Measurements from ENCODE around the gene LAMB3. TPM values are rescaled to one million over a fixed set of nuclear protein-coding genes. Genes with fewer than 3 reads are reported as not detected.

Gene LAMB3
- total and polyA plus RNA-seq, 10 of the 15 experiments (the other 5 are each of a cell fraction or from before 2014, with no cell fraction given), result 0.04 to 1.8 (median 0.10) TPM; not detected in 1

DNA sequence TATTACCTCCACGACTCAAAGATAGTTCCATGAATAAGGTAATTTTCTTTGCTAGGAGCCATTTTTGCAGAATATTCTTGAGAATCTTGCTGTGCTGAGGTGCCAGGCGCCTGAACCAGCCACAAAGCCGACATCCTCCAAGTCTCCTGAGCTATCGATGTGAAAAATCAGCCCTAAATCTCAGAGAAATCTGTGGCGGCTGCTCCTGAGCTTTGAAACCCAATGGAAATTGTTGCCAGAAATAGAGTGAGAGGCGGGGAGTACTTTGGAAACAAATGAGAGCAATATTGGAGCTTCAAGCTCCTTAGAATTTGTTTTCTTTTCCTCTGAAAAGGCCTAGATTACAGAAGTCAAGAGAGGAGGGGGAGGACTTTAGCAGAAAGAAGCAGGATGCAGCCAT, 62.4 kb downstream of the LAMB3 start:
- H3K4me3 ChIP-seq, result no peak overlapping the region
- intact Hi-C loops (cut with micrococcal nuclease; ENCODE audit: unreplicated experiment), result no loop called here
- BruUV-seq (replicated peaks), result no TSS peak

More for the DNA sequence above, 62.4 kb downstream of the LAMB3 start:
- SMC1A ChIA-PET (ENCODE audit: uncharacterized antibody, unreplicated experiment), result interaction anchor here (1.0 to 1.9 kb wide), 5 partner anchors 7 to 100 kb away, joined by 3 to 4 read pairs (median 4); no protein-coding TSS in a partner anchor
- POLR2A ChIA-PET, result no interaction called here
- Histone ChIP-seq H3K4me2 (ENCODE audit: control insufficient read depth, insufficient read depth) (no peak overlapping the region), H2AFZ (ENCODE audit: control insufficient read depth, low read depth, low read length) (no peak overlapping the region), H3K27me3 (replicated peaks in 1 of 2; ENCODE audit: control insufficient read depth in 2 of 2, insufficient read depth in 2 of 2, low read length in 1 of 2) (peaks cover 5 to 12% of the 10 kb centered on the region in 2 experiments), H4K20me1 (ENCODE audit: control insufficient read depth, insufficient read depth) (no peaks in the 10 kb centered on the region), H3K9ac (ENCODE audit: control insufficient read depth, insufficient read depth, low read length) (no peak overlapping the region), H3K9me3 (replicated peaks; ENCODE audit: control insufficient read depth, insufficient read depth, low read length) (no peaks in the 10 kb centered on the region; the same call in 2 of the 3 replicates), H3K79me2 (ENCODE audit: control insufficient read depth, insufficient read depth, low read length) (no peaks in the 10 kb centered on the region), H3K4me1 (ENCODE audit: control insufficient read depth, insufficient read depth, low read length) (no peaks in the 10 kb centered on the region), H3K27ac (ENCODE audit: control insufficient read depth, insufficient read depth) (no peak overlapping the region), H3K36me3 (ENCODE audit: control insufficient read depth in 2 of 2, insufficient read depth in 2 of 2, low read length in 1 of 2) (no peaks in the 10 kb centered on the region)
- in situ Hi-C loops (cut with MboI), result no loop called here
- RAD21 ChIA-PET (ENCODE audit: unreplicated experiment), result interaction anchor here (1.1 to 1.5 kb wide), 2 partner anchors 21 to 39 kb away, joined by 3 to 4 read pairs; no protein-coding TSS in a partner anchor
- TF ChIP-seq, protein P1, sequence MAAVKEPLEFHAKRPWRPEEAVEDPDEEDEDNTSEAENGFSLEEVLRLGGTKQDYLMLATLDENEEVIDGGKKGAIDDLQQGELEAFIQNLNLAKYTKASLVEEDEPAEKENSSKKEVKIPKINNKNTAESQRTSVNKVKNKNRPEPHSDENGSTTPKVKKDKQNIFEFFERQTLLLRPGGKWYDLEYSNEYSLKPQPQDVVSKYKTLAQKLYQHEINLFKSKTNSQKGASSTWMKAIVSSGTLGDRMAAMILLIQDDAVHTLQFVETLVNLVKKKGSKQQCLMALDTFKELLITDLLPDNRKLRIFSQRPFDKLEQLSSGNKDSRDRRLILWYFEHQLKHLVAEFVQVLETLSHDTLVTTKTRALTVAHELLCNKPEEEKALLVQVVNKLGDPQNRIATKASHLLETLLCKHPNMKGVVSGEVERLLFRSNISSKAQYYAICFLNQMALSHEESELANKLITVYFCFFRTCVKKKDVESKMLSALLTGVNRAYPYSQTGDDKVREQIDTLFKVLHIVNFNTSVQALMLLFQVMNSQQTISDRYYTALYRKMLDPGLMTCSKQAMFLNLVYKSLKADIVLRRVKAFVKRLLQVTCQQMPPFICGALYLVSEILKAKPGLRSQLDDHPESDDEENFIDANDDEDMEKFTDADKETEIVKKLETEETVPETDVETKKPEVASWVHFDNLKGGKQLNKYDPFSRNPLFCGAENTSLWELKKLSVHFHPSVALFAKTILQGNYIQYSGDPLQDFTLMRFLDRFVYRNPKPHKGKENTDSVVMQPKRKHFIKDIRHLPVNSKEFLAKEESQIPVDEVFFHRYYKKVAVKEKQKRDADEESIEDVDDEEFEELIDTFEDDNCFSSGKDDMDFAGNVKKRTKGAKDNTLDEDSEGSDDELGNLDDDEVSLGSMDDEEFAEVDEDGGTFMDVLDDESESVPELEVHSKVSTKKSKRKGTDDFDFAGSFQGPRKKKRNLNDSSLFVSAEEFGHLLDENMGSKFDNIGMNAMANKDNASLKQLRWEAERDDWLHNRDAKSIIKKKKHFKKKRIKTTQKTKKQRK (IDR thresholded peaks at IDR 0.05; ENCODE audit: low read depth, low read length), result no peak
- TF ChIP-seq, protein P2, sequence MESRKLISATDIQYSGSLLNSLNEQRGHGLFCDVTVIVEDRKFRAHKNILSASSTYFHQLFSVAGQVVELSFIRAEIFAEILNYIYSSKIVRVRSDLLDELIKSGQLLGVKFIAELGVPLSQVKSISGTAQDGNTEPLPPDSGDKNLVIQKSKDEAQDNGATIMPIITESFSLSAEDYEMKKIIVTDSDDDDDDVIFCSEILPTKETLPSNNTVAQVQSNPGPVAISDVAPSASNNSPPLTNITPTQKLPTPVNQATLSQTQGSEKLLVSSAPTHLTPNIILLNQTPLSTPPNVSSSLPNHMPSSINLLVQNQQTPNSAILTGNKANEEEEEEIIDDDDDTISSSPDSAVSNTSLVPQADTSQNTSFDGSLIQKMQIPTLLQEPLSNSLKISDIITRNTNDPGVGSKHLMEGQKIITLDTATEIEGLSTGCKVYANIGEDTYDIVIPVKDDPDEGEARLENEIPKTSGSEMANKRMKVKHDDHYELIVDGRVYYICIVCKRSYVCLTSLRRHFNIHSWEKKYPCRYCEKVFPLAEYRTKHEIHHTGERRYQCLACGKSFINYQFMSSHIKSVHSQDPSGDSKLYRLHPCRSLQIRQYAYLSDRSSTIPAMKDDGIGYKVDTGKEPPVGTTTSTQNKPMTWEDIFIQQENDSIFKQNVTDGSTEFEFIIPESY (IDR thresholded peaks at IDR 0.05), result no peak
- TF ChIP-seq NRF1 (conservative IDR thresholded peaks at IDR 0.05; ENCODE audit: low read depth, low read length) (no peak), LARP7 (IDR thresholded peaks at IDR 0.05) (no peak), EZH2 (IDR thresholded peaks at IDR 0.05; ENCODE audit: borderline replicate concordance, control insufficient read depth, low read depth, low read length) (no peak), SMARCA5 (IDR thresholded peaks at IDR 0.05) (no peak), BHLHE40 (IDR thresholded peaks at IDR 0.05; ENCODE audit: borderline replicate concordance in 1 of 2, low read depth in 2 of 2, low read length in 1 of 2) (no peak)
- TF ChIP-seq, protein P3, sequence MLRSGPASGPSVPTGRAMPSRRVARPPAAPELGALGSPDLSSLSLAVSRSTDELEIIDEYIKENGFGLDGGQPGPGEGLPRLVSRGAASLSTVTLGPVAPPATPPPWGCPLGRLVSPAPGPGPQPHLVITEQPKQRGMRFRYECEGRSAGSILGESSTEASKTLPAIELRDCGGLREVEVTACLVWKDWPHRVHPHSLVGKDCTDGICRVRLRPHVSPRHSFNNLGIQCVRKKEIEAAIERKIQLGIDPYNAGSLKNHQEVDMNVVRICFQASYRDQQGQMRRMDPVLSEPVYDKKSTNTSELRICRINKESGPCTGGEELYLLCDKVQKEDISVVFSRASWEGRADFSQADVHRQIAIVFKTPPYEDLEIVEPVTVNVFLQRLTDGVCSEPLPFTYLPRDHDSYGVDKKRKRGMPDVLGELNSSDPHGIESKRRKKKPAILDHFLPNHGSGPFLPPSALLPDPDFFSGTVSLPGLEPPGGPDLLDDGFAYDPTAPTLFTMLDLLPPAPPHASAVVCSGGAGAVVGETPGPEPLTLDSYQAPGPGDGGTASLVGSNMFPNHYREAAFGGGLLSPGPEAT (IDR thresholded peaks at IDR 0.05; ENCODE audit: low read depth), result no peak
- no peak for DNase-seq (ENCODE audit: low read depth, low spot score)
- FAIRE-seq, result no peak
- WGBS (ENCODE audit: insufficient coverage, insufficient replicate concordance, low lambda C conversion rate, missing lambda C conversion rate), result 25% methylated on average over 6 of the region's 6 CpGs
- no peak for ATAC-seq
- CTCF ChIA-PET, result interaction anchor here (0.8 to 3.4 kb wide), 6 partner anchors 8 to 159 kb away, joined by 3 to 18 read pairs (median 6); no protein-coding TSS in a partner anchor
